ENCODE measurements around the gene SEMA3F. TPM values are rescaled to one million over a fixed set of nuclear protein-coding genes. Genes with fewer than 3 reads are reported as not detected.

Gene SEMA3F
- total and polyA plus RNA-seq, 2 of the 4 experiments (the other 2 are of a cell fraction), result 7.3 to 23.3 TPM

GRCh38 chr3:50150404-50150750 lies 4.7 kb upstream of the SEMA3F start:
- H3K4me2 ChIP-seq (ENCODE audit: low read depth, low read length), result no peak overlapping the region
- H3K79me1 ChIP-seq (ENCODE audit: low read depth in 1 of 2, low read length in 2 of 2), result no peaks in the 10 kb centered on the region
- peaks cover 8% of the 10 kb centered on the region for H3K4me1 ChIP-seq (ENCODE audit: control insufficient read depth, insufficient read depth, low read length)
- no peak overlapping the region for H3K9ac ChIP-seq (ENCODE audit: low read depth, low read length)
- intact Hi-C loops (cut with micrococcal nuclease), result no loop called here
- H3K23ac ChIP-seq (ENCODE audit: low read depth, low read length), result peak overlapping the region; percentile 45; the same call in 1 of the 2 replicates
- peak overlapping the region; percentile 15; the same call in 1 of the 2 replicates for H3K18ac ChIP-seq (ENCODE audit: low read depth, low read length)
- H3K27ac ChIP-seq (ENCODE audit: insufficient read depth, low read length), result peak overlapping the region; percentile 65; the same call in 1 of the 2 replicates
- peaks cover 7% of the 10 kb centered on the region; the same call in 1 of the 2 replicates for H3K27me3 ChIP-seq (ENCODE audit: control insufficient read depth, insufficient read depth, low read length)
- no peaks in the 10 kb centered on the region for H4K20me1 ChIP-seq (ENCODE audit: insufficient read depth, low read length)
- in situ Hi-C loops (cut with MboI; ENCODE audit: low sequenced_read_pairs), result no loop called here
- peak overlapping the region; percentile 66 to 71 for H4K8ac ChIP-seq (ENCODE audit: low read depth in 2 of 2, low read length in 2 of 2)
- H3K4me3 ChIP-seq (ENCODE audit: insufficient read depth, low read depth, low read length), result no peak overlapping the region
- peak overlapping the region; percentile 71 for H2BK120ac ChIP-seq (ENCODE audit: low read depth, low read length)
- H4K5ac ChIP-seq (ENCODE audit: low read depth, low read length), result peak overlapping the region; percentile 41
- peak overlapping the region; percentile 65; the same call in 2 of the 3 replicates for H2BK15ac ChIP-seq (ENCODE audit: low read depth, low read length)
- H2AK9ac ChIP-seq (replicated peaks; ENCODE audit: low read depth, low read length, poor library complexity), result peak overlapping the region; percentile 35
- no peaks in the 10 kb centered on the region for H3K36me3 ChIP-seq (ENCODE audit: control insufficient read depth, insufficient read depth, low read length)
- H3K4ac ChIP-seq (ENCODE audit: low read depth, low read length), result peak overlapping the region; percentile 85
- CTCF ChIA-PET, result no interaction called here
- peak overlapping the region; percentile 89 for H3K14ac ChIP-seq (replicated peaks; ENCODE audit: low read depth, low read length)
- no peaks in the 10 kb centered on the region for H3K9me3 ChIP-seq (ENCODE audit: control insufficient read depth, insufficient read depth, low read length)
- no peak overlapping the region for H3K56ac ChIP-seq (ENCODE audit: extremely low read depth, insufficient read depth, low read length)
- no peak for ATAC-seq (ENCODE audit: low read depth)
- 69% methylated on average over 1 of the region's 1 CpG; no CpG with 5 or more reads in 1 of the 2 experiments for WGBS, 2 experiments (ENCODE audit: extremely low coverage in 2 of 2, insufficient read length in 1 of 2)
- POLR2A ChIA-PET (ENCODE audit: unreplicated experiment), result no interaction called here
- no peak for DNase-seq
- TF ChIP-seq ELK1 (IDR thresholded peaks at IDR 0.05; ENCODE audit: borderline replicate concordance, low read depth, low read length), result no peak
- TF ChIP-seq MAZ (IDR thresholded peaks at IDR 0.05; ENCODE audit: borderline replicate concordance, low read depth, low read length), result no peak
- TF ChIP-seq USF2 (IDR thresholded peaks at IDR 0.05; ENCODE audit: low read depth, low read length), result no peak
- no peak for TF ChIP-seq NFE2L2 (IDR thresholded peaks at IDR 0.05; ENCODE audit: low read depth, low read length)
- no peak for TF ChIP-seq MXI1 (IDR thresholded peaks at IDR 0.05; ENCODE audit: borderline replicate concordance, low read depth, low read length)
- dilution Hi-C loops (cut with HindIII; ENCODE audit: low sequenced_read_pairs, unreplicated experiment), result no loop called here
- no TSS peak for BruUV-seq (replicated peaks)
- peaks cover 10% of the 10 kb centered on the region for H3K9me1 ChIP-seq (ENCODE audit: insufficient read depth, low read length)
- peak overlapping the region; percentile 66 for H2AK5ac ChIP-seq (ENCODE audit: low read depth, low read length)
- peak overlapping the region; percentile 73 for H4K91ac ChIP-seq (ENCODE audit: insufficient read depth, low read depth, low read length)
- H2BK20ac ChIP-seq (ENCODE audit: low read depth, low read length), result peak overlapping the region; percentile 67; the same call in 1 of the 2 replicates
- no peak overlapping the region for H2BK5ac ChIP-seq (ENCODE audit: low read depth, low read length, poor library complexity, severe bottlenecking)
- peak overlapping the region; percentile 71 for H2AFZ ChIP-seq (replicated peaks; ENCODE audit: low read length, poor library complexity)
